ENCODE results near the gene TMCC3.
"Not testable (repeated sequence)": the region's sequence is repeated elsewhere in the genome, so short reads cannot be mapped to it uniquely, and the experiment has no call there.

The TMCC3 gene

DNA sequence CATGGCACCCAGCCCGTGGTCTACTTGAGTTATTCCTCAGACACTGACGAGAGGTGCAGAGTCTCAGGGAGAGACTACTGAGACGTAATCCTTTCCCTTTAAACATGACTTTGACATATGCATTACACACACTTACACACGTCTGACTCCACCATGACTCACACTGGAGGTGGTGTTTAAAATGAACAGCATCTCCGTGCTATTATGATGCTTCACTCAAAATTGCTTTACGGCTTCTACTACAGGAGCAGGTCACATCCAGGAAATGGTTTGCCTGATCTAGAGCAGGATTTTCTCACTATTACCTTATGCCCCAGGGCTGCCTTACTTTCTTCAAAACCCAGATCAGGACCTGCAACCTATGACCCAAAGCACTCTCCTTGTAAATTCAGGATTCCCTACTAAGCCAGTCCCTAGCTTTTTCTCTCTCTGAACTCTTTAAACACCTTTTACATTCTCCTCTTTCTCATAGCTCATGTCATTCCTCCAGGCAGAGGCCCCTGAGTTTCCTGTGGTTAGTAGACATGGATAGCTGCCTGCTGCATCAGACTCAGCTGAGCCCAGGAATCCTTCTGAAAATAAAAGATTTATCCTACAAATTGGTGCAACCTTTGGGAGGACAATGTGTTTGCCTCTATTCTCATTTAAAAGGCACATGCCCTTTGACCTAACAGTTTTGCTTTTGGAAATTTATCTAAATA is 31.2 kb downstream of the TMCC3 start:
- Histone ChIP-seq H3K27me3 (ENCODE audit: control insufficient read depth, insufficient read depth, low read length) (no peaks in the 10 kb centered on the region), H3K4me1 (ENCODE audit: control insufficient read depth, insufficient read depth, low read length) (peaks cover 34% of the 10 kb centered on the region), H3K9me3 (ENCODE audit: control insufficient read depth, insufficient read depth, low read length) (no peaks in the 10 kb centered on the region), H3K36me3 (ENCODE audit: control insufficient read depth, insufficient read depth, low read length) (no peaks in the 10 kb centered on the region), H3K27ac (ENCODE audit: low read depth, low read length) (no peak overlapping the region), H3K9ac (ENCODE audit: low read depth, low read length) (no peak overlapping the region), H3K4me3 (ENCODE audit: low read depth, low read length) (no peak overlapping the region)

DNA sequence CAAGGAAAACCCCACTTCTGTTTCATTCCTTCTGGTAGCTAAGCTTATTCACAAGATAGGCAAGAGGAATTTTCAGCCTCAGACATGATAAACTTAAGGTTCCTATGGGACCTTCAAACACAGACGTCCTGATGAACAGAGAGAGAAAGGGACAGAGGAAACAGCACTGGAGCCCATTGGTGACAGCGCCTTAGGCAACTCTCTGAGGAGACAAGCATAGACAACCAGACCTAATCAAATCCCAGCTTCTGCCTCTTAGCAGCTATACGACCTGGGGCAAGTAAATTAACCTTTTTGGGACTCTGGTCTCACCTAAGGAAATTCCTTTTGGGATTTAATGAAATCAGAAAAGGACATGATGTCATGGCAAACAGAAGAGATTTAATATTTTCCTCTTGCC is 33.3 kb downstream of the TMCC3 start:
- Histone ChIP-seq H3K4me1 (ENCODE audit: control insufficient read depth, insufficient read depth, low read length) (peaks cover 34% of the 10 kb centered on the region), H3K27me3 (ENCODE audit: control insufficient read depth, insufficient read depth, low read length) (no peaks in the 10 kb centered on the region), H3K4me3 (ENCODE audit: low read depth, low read length) (no peak overlapping the region), H3K36me3 (ENCODE audit: control insufficient read depth, insufficient read depth, low read length) (no peaks in the 10 kb centered on the region), H3K27ac (ENCODE audit: low read depth, low read length) (no peak overlapping the region), H3K9me3 (ENCODE audit: control insufficient read depth, insufficient read depth, low read length) (no peaks in the 10 kb centered on the region), H3K9ac (ENCODE audit: low read depth, low read length) (no peak overlapping the region)

DNA sequence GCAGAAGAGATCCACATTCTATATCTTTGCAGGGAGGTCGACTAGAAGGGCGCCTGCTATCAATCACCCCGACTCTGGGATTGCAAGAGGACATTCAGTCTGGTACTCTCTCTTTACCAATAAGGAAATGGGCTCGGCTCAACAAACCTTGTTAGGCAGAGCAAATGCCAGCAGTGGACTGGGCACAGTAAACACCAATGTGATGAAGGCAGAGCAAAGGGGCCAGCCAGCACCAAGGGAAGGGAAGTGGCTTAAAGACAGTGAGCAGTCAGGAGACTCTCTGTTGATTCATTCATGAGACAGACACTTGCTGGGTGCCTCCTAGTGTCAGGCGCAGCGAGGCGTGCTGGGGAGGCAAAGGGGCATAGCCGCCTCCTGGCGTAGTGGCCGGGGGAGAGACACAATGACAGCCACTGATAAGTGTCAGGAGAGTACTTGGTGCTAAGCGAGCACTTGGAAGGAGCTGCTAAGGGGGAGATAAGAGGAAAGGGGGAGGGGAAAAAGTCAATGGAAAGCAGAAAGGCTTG is 34.1 kb downstream of the TMCC3 start:
- no peaks in the 10 kb centered on the region for H3K9me3 ChIP-seq (ENCODE audit: control insufficient read depth, insufficient read depth, low read length)
- peaks cover 34% of the 10 kb centered on the region for H3K4me1 ChIP-seq (ENCODE audit: control insufficient read depth, insufficient read depth, low read length)
- H3K27me3 ChIP-seq (ENCODE audit: control insufficient read depth, insufficient read depth, low read length) = no peaks in the 10 kb centered on the region
- no peak overlapping the region for H3K27ac ChIP-seq (ENCODE audit: low read depth, low read length)
- H3K36me3 ChIP-seq (ENCODE audit: control insufficient read depth, insufficient read depth, low read length) = no peaks in the 10 kb centered on the region
- H3K9ac ChIP-seq (ENCODE audit: low read depth, low read length) = no peak overlapping the region
- H3K4me3 ChIP-seq (ENCODE audit: low read depth, low read length) = no peak overlapping the region

DNA sequence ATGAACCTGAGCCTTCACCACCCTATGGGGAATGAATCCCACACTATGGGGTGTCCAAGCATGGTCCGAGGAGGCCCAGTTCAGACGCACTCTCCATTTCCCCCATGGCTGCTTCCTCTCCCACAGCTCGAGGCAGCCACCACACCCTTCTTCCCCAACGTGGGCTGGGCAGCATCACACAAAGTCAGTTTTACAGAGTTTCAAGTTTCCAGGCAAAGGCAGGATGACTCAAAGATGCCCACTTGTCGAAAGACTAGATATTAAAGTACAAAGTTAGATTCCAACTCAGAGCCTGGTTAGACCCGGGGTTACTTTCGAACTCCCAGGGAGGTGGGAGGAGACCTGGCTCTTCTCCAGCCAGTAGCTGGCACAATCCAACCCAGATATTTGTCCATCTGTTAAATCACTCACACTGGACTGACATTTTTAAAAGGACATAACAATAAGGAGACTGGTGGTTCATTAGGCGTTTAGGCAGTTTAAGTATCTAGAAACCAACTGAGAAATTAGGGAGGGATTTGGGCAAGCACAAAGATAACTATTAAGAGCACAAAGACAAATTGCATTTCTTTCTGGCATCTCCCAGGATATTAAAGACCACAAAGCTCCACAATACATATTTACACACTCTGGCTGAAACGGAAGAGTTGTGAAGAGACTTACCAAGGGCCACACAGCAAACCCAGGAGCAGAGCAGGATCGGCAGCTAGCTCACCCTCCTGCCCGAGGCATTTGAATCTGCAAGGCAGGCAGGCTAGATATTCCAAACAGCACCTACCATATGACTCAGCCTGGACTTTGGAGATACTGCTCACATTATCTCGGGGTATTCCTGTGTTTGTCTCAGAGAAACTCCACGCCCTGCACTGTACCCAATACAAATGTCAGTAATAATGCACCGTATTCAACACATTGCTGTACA is 34.8 kb downstream of the TMCC3 start:
- Histone ChIP-seq H3K27ac (ENCODE audit: low read depth, low read length) (no peak overlapping the region), H3K36me3 (ENCODE audit: control insufficient read depth, insufficient read depth, low read length) (no peaks in the 10 kb centered on the region), H3K4me3 (ENCODE audit: low read depth, low read length) (no peak overlapping the region), H3K27me3 (ENCODE audit: control insufficient read depth, insufficient read depth, low read length) (no peaks in the 10 kb centered on the region), H3K9me3 (ENCODE audit: control insufficient read depth, insufficient read depth, low read length) (no peaks in the 10 kb centered on the region), H3K9ac (ENCODE audit: low read depth, low read length) (no peak overlapping the region), H3K4me1 (ENCODE audit: control insufficient read depth, insufficient read depth, low read length) (peaks cover 40% of the 10 kb centered on the region)

DNA sequence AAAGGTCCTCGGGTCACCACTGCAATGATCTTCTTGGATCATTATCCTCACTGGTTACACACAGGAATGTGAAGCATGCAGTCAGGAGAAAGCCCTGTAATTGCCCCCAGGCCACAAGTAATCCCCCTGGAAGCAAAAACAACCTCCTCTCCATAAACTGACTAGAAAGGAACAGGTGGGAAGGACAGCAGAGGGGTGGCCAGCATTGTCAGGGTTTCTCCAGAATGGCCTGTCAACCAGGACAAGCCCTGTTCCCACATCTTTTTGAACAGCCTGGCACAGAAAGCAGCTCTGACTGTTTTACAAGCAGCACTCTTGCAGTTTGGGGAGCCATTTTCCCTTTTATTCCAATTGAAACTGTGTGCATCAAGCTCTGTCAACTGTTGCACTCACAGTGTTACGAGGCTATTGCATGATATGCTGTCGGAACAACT is 36.1 kb downstream of the TMCC3 start:
- Histone ChIP-seq H3K4me3 (ENCODE audit: low read depth, low read length) (no peak overlapping the region), H3K36me3 (ENCODE audit: control insufficient read depth, insufficient read depth, low read length) (no peaks in the 10 kb centered on the region), H3K27ac (ENCODE audit: low read depth, low read length) (peak overlapping the region; percentile 53), H3K9me3 (ENCODE audit: control insufficient read depth, insufficient read depth, low read length) (no peaks in the 10 kb centered on the region), H3K4me1 (ENCODE audit: control insufficient read depth, insufficient read depth, low read length) (peaks cover 51% of the 10 kb centered on the region), H3K27me3 (ENCODE audit: control insufficient read depth, insufficient read depth, low read length) (no peaks in the 10 kb centered on the region), H3K9ac (ENCODE audit: low read depth, low read length) (no peak overlapping the region)

DNA sequence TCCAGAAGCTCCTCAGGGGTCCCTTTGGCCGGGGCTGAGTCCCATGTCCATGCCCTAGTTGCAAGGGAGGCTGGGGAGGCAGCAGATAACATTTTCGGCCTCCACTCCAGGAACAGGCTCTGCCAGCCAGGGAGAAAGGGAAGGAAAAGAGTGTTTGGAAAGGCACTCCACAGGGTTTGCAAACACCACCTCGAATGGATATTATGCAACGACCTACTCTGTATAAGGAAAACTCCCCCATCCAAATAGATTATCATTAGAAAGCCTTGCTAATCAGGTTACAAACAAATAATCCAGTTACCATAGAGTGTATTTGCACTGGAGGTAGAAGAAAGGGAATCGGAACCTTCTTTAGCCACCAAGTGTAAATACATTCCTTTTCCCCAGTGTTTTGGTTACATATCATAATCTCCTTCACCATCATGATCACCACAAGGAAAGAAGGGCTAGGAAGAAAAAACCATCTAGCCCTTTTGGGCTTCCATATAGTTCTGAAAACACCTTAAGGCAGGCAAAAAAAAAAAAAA is 40.4 kb downstream of the TMCC3 start:
- Histone ChIP-seq H3K9me3 (ENCODE audit: control insufficient read depth, insufficient read depth, low read length) (peaks cover 3% of the 10 kb centered on the region; the same call in 1 of the 2 replicates), H3K27ac (ENCODE audit: low read depth, low read length) (no peak overlapping the region), H3K36me3 (ENCODE audit: control insufficient read depth, insufficient read depth, low read length) (no peaks in the 10 kb centered on the region), H3K9ac (ENCODE audit: low read depth, low read length) (no peak overlapping the region), H3K27me3 (ENCODE audit: control insufficient read depth, insufficient read depth, low read length) (no peaks in the 10 kb centered on the region), H3K4me3 (ENCODE audit: low read depth, low read length) (no peak overlapping the region), H3K4me1 (ENCODE audit: control insufficient read depth, insufficient read depth, low read length) (peaks cover 25% of the 10 kb centered on the region)

DNA sequence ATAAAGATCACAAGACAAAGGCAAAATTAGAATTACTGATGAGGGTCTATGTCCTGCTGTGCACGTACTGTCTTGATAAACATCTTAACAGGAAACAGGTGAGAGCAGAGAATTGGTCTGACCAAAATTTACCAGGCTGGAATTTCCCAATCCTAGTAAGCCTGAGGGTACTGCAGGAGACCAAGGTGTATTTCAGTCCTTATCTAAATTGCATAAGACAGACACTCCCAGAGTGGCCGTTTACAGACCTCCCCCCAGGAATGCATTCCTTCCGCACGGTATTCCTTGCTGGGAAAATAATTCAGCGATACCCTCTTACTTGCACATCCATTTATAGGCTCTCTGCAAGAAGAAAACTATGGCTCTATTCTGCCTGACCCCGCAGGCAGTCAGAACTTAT is 43.5 kb downstream of the TMCC3 start:
- H3K27ac ChIP-seq (ENCODE audit: low read depth, low read length); H3K36me3 ChIP-seq (ENCODE audit: control insufficient read depth, insufficient read depth, low read length); H3K9me3 ChIP-seq (ENCODE audit: control insufficient read depth, insufficient read depth, low read length); H3K4me3 ChIP-seq (ENCODE audit: low read depth, low read length); H3K9ac ChIP-seq (ENCODE audit: low read depth, low read length); H3K27me3 ChIP-seq (ENCODE audit: control insufficient read depth, insufficient read depth, low read length): not testable (repeated sequence)
- H3K4me1 ChIP-seq (ENCODE audit: control insufficient read depth, insufficient read depth, low read length) = peaks cover 17% of the 10 kb centered on the region

DNA sequence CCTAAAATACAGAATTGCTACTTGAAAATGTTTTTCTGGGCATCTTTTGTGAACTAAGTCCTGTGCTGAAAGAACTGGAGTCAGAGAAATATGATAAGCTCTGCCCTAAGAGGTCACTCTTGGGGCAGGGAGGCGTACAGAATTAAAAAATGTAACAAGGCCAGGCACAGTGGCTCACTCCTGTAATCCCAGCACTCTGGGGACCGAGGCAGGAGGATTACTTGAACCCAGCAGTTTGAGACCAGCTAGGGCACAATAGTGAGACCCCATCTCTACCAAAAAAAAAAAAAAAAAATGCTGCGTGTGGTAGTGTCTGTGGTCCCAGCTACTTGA is 46.0 kb downstream of the TMCC3 start:
- Histone ChIP-seq H3K9ac (ENCODE audit: low read depth, low read length) (no peak overlapping the region), H3K36me3 (ENCODE audit: control insufficient read depth, insufficient read depth, low read length) (no peaks in the 10 kb centered on the region), H3K4me3 (ENCODE audit: low read depth, low read length) (no peak overlapping the region), H3K4me1 (ENCODE audit: control insufficient read depth, insufficient read depth, low read length) (0 out of 2 replicates have a peak, but pooled peaks cover under 1% of the 10 kb centered on the region), H3K27me3 (ENCODE audit: control insufficient read depth, insufficient read depth, low read length) (no peaks in the 10 kb centered on the region), H3K9me3 (ENCODE audit: control insufficient read depth, insufficient read depth, low read length) (peaks cover 3% of the 10 kb centered on the region; the same call in 1 of the 2 replicates), H3K27ac (ENCODE audit: low read depth, low read length) (no peak overlapping the region)

DNA sequence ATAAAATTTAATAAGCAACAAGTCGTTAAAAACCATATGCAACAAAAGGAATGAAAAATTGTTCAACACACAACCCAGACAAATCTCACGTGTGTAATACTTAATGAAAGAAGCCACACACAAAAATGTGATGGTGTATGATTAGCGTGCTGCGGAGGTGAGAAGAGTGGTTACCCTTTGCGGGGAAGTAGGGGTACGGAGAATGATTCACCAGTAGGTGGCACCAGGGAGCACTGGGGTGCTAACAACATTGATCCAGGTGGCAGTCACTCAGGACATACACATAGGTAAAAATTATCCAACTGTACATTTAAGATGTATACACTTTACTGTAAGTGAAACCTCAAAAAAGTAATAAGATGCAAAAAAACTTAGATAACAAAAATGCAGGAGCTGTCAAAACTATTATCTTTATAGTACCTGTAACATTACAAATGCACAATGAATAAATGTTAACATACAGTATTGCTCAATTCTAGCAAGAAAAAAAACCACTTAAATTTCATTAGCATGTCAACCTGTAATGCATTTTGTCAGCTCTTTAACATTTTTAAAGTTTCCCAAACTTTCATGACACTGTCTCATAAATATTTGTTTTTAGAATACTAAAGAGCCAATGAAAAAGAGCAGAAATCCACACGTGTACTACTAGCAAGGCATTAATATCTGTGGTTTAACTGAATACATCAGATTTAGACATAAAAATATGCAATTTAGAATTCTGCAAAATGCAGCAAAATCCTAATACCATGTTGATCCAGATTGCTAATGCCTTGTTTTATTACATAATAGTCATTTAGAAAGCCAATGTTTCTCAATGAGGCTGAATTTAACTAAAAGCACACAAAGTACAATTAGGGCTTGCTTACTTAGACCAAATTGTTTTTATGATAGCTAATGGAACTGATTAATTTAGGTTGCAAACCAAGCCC is 46.7 kb downstream of the TMCC3 start:
- Histone ChIP-seq H3K9me3 (ENCODE audit: control insufficient read depth, insufficient read depth, low read length) (peaks cover 3% of the 10 kb centered on the region; the same call in 1 of the 2 replicates), H3K36me3 (ENCODE audit: control insufficient read depth, insufficient read depth, low read length) (no peaks in the 10 kb centered on the region), H3K27me3 (ENCODE audit: control insufficient read depth, insufficient read depth, low read length) (no peaks in the 10 kb centered on the region)

DNA sequence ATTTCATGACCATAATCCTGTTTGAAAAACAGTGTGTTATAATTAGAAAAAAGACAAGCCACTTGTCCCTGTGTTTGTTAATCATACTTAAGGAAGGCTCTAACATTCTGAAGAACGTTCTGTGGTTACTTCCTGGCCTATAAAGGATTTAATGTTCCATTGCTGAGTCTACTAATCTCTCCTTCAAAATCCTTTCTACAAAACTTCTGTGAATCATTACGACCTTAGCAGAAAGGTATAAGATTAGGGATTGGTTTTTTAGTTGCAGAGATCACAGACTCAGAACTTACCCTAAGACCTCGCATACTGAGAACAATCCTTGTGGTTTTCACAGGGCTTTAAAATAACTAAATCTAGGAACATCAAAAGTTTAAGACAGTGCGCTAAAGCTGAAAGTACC is 48.3 kb downstream of the TMCC3 start:
- H3K27ac ChIP-seq (ENCODE audit: low read depth, low read length) = no peak overlapping the region
- no peak overlapping the region for H3K9ac ChIP-seq (ENCODE audit: low read depth, low read length)
- no peaks in the 10 kb centered on the region for H3K36me3 ChIP-seq (ENCODE audit: control insufficient read depth, insufficient read depth, low read length)
- no peaks in the 10 kb centered on the region for H3K4me1 ChIP-seq (ENCODE audit: control insufficient read depth, insufficient read depth, low read length)
- H3K4me3 ChIP-seq (ENCODE audit: low read depth, low read length) = no peak overlapping the region
- no peaks in the 10 kb centered on the region for H3K27me3 ChIP-seq (ENCODE audit: control insufficient read depth, insufficient read depth, low read length)
- H3K9me3 ChIP-seq (ENCODE audit: control insufficient read depth, insufficient read depth, low read length) = peaks cover 3% of the 10 kb centered on the region; the same call in 1 of the 2 replicates

More for the DNA sequence above, 46.7 kb downstream of the TMCC3 start:
- H3K27ac ChIP-seq (ENCODE audit: low read depth, low read length) = no peak overlapping the region
- H3K4me1 ChIP-seq (ENCODE audit: control insufficient read depth, insufficient read depth, low read length) = no peaks in the 10 kb centered on the region
- H3K4me3 ChIP-seq (ENCODE audit: low read depth, low read length) = no peak overlapping the region
- H3K9ac ChIP-seq (ENCODE audit: low read depth, low read length) = no peak overlapping the region
